ENCODE results near the gene APOC3. TPM values are rescaled to one million over a fixed set of nuclear protein-coding genes. Genes with fewer than 3 reads are reported as not detected.
A peak's percentile ranks its signal among the peaks of the same experiment; 100 is the strongest.

The APOC3 gene
- total and polyA plus RNA-seq, 2 experiments from 2014 or later: 2.3 to 2.6 TPM

GRCh38 chr11:116862951-116863350 is 33.2 kb downstream of the APOC3 start:
- TF ChIP-seq CTCF (IDR thresholded peaks at IDR 0.05; ENCODE audit: low read depth, low read length): no peak
- Histone ChIP-seq H3K9me3 (ENCODE audit: low read depth) (no peaks in the 10 kb centered on the region), H3K27me3 (no peaks in the 10 kb centered on the region), H3K4me1 (ENCODE audit: low read depth) (no peaks in the 10 kb centered on the region), H3K36me3 (peaks cover 76% of the 10 kb centered on the region), H3K4me3 (no peak overlapping the region), H3K27ac (no peak overlapping the region)
- DNase-seq (ENCODE audit: low read depth in 1 of 2, low spot score in 1 of 2): no peak

- H3K4me1 ChIP-seq (ENCODE audit: low read depth): no peaks in the 10 kb centered on the region
- H3K9me3 ChIP-seq (ENCODE audit: low read depth): no peaks in the 10 kb centered on the region
- H3K36me3 ChIP-seq: peaks cover 67% of the 10 kb centered on the region
- no peak overlapping the region for H3K27ac ChIP-seq
- H3K27me3 ChIP-seq: no peaks in the 10 kb centered on the region
- no peak for DNase-seq (ENCODE audit: low read depth in 1 of 2, low spot score in 1 of 2)
- H3K4me3 ChIP-seq: no peak overlapping the region
- no peak for TF ChIP-seq CTCF (IDR thresholded peaks at IDR 0.05; ENCODE audit: low read depth, low read length)
Measured at GRCh38 chr11:116864531-116864930, 34.8 kb downstream of the APOC3 start.

GRCh38 chr11:116865696-116866095 is 36.0 kb downstream of the APOC3 start:
- no peak for TF ChIP-seq CTCF (IDR thresholded peaks at IDR 0.05; ENCODE audit: low read depth, low read length)
- Histone ChIP-seq H3K36me3 (peaks cover 65% of the 10 kb centered on the region), H3K4me3 (no peak overlapping the region), H3K9me3 (ENCODE audit: low read depth) (no peaks in the 10 kb centered on the region), H3K27me3 (no peaks in the 10 kb centered on the region), H3K4me1 (ENCODE audit: low read depth) (no peaks in the 10 kb centered on the region), H3K27ac (no peak overlapping the region)
- no peak for DNase-seq (ENCODE audit: low read depth in 1 of 2, low spot score in 1 of 2)

GRCh38 chr11:116866804-116867455 is 37.2 kb downstream of the APOC3 start:
- TF ChIP-seq CTCF (IDR thresholded peaks at IDR 0.05; ENCODE audit: low read depth, low read length): no peak
- Histone ChIP-seq H3K36me3 (peaks cover 59% of the 10 kb centered on the region), H3K27ac (no peak overlapping the region), H3K9me3 (ENCODE audit: low read depth) (no peaks in the 10 kb centered on the region), H3K27me3 (no peaks in the 10 kb centered on the region), H3K4me1 (ENCODE audit: low read depth) (no peaks in the 10 kb centered on the region), H3K4me3 (no peak overlapping the region)
- DNase-seq (ENCODE audit: low read depth in 1 of 2, low spot score in 1 of 2): no peak

- Histone ChIP-seq H3K27me3 (no peaks in the 10 kb centered on the region), H3K27ac (peak overlapping the region; percentile 36), H3K4me3 (no peak overlapping the region), H3K36me3 (peaks cover 58% of the 10 kb centered on the region), H3K9me3 (ENCODE audit: low read depth) (no peaks in the 10 kb centered on the region), H3K4me1 (ENCODE audit: low read depth) (no peaks in the 10 kb centered on the region)
- no peak for TF ChIP-seq CTCF (IDR thresholded peaks at IDR 0.05; ENCODE audit: low read depth, low read length)
- no peak for DNase-seq (ENCODE audit: low read depth in 1 of 2, low spot score in 1 of 2)
Measured at GRCh38 chr11:116867619-116868018, 37.9 kb downstream of the APOC3 start.
